ENCODE measurements around the gene RORB. TPM values are rescaled to one million over a fixed set of nuclear protein-coding genes. Genes with fewer than 3 reads are reported as not detected.

RORB gene
- total RNA-seq, 2 donors from 2014 or later, result 0.81 to 0.85 TPM

- no peak for TF ChIP-seq CTCF (IDR thresholded peaks at IDR 0.05)
- no peaks in the 10 kb centered on the region for H3K9me3 ChIP-seq
- no peaks in the 10 kb centered on the region for H3K4me1 ChIP-seq (ENCODE audit: control insufficient read depth in 1 of 2, low read depth in 2 of 2)
- H3K27me3 ChIP-seq (replicated peaks; ENCODE audit: insufficient read depth), result no peaks in the 10 kb centered on the region
- no peak overlapping the region for H3K4me3 ChIP-seq
- no peak overlapping the region for H3K27ac ChIP-seq
- DNase-seq (ENCODE audit: low spot score), result no peak
- no peak for ATAC-seq (ENCODE audit: insufficient number of reproducible peaks, low FRiP score, low read depth)
- no peaks in the 10 kb centered on the region for H3K36me3 ChIP-seq
Measured at GRCh38 chr9:74576176-74576575, 79.0 kb downstream of the RORB start.

- no peaks in the 10 kb centered on the region for H3K4me1 ChIP-seq (ENCODE audit: control insufficient read depth in 1 of 2, low read depth in 2 of 2)
- H3K9me3 ChIP-seq, result no peaks in the 10 kb centered on the region
- no peaks in the 10 kb centered on the region for H3K36me3 ChIP-seq
- no peaks in the 10 kb centered on the region for H3K27me3 ChIP-seq (replicated peaks; ENCODE audit: insufficient read depth)
- no peak for DNase-seq (ENCODE audit: low spot score)
- ATAC-seq (ENCODE audit: insufficient number of reproducible peaks, low FRiP score, low read depth), result no peak
- no peak overlapping the region for H3K4me3 ChIP-seq
- no peak overlapping the region for H3K27ac ChIP-seq
- no peak for TF ChIP-seq CTCF (IDR thresholded peaks at IDR 0.05)
Measured at GRCh38 chr9:74577956-74578355, 80.8 kb downstream of the RORB start.

GRCh38 chr9:74589576-74589975 is 92.4 kb downstream of the RORB start:
- H3K27ac ChIP-seq, result no peak overlapping the region
- H3K27me3 ChIP-seq (replicated peaks; ENCODE audit: insufficient read depth), result no peaks in the 10 kb centered on the region
- no peak for TF ChIP-seq CTCF (IDR thresholded peaks at IDR 0.05)
- DNase-seq (ENCODE audit: low spot score) (no peak), ATAC-seq (ENCODE audit: insufficient number of reproducible peaks, low FRiP score, low read depth) (no peak)
- H3K9me3 ChIP-seq, result no peaks in the 10 kb centered on the region
- H3K4me1 ChIP-seq (ENCODE audit: control insufficient read depth in 1 of 2, low read depth in 2 of 2), result no peaks in the 10 kb centered on the region
- H3K4me3 ChIP-seq, result no peak overlapping the region
- H3K36me3 ChIP-seq, result no peaks in the 10 kb centered on the region

- no peak for DNase-seq (ENCODE audit: low spot score)
Measured at GRCh38 chr9:74595286-74595685, 98.2 kb downstream of the RORB start.

GRCh38 chr9:74598874-74599273 is 101.7 kb downstream of the RORB start:
- no peaks in the 10 kb centered on the region for H3K9me3 ChIP-seq
- no peaks in the 10 kb centered on the region for H3K27me3 ChIP-seq (replicated peaks; ENCODE audit: insufficient read depth)
- H3K4me1 ChIP-seq (ENCODE audit: control insufficient read depth in 1 of 2, low read depth in 2 of 2), result no peaks in the 10 kb centered on the region
- ATAC-seq (ENCODE audit: insufficient number of reproducible peaks, low FRiP score, low read depth) (no peak), DNase-seq (ENCODE audit: low spot score) (no peak)
- H3K36me3 ChIP-seq, result no peaks in the 10 kb centered on the region
- no peak overlapping the region for H3K4me3 ChIP-seq
- H3K27ac ChIP-seq, result no peak overlapping the region
- no peak for TF ChIP-seq CTCF (IDR thresholded peaks at IDR 0.05)

More at GRCh38 chr9:74595286-74595685, 98.2 kb downstream of the RORB start:
- no peaks in the 10 kb centered on the region for H3K27me3 ChIP-seq (replicated peaks; ENCODE audit: insufficient read depth)
- no peaks in the 10 kb centered on the region for H3K36me3 ChIP-seq
- no peak for TF ChIP-seq CTCF (IDR thresholded peaks at IDR 0.05)
- no peaks in the 10 kb centered on the region for H3K9me3 ChIP-seq
- H3K4me1 ChIP-seq (ENCODE audit: control insufficient read depth in 1 of 2, low read depth in 2 of 2), result no peaks in the 10 kb centered on the region
- ATAC-seq (ENCODE audit: insufficient number of reproducible peaks, low FRiP score, low read depth), result no peak
- no peak overlapping the region for H3K27ac ChIP-seq
- H3K4me3 ChIP-seq, result no peak overlapping the region
